UCSD-AML1 (cell line): Measurements from ENCODE around the gene GNAI1.

Experiments used
- DNase-seq: peaks from one replicate; lab custom pipeline; 2025; ENCODE audit not compliant: unreplicated experiment; lab: John Stamatoyannopoulos, UW

GNAI1 gene

DNA sequence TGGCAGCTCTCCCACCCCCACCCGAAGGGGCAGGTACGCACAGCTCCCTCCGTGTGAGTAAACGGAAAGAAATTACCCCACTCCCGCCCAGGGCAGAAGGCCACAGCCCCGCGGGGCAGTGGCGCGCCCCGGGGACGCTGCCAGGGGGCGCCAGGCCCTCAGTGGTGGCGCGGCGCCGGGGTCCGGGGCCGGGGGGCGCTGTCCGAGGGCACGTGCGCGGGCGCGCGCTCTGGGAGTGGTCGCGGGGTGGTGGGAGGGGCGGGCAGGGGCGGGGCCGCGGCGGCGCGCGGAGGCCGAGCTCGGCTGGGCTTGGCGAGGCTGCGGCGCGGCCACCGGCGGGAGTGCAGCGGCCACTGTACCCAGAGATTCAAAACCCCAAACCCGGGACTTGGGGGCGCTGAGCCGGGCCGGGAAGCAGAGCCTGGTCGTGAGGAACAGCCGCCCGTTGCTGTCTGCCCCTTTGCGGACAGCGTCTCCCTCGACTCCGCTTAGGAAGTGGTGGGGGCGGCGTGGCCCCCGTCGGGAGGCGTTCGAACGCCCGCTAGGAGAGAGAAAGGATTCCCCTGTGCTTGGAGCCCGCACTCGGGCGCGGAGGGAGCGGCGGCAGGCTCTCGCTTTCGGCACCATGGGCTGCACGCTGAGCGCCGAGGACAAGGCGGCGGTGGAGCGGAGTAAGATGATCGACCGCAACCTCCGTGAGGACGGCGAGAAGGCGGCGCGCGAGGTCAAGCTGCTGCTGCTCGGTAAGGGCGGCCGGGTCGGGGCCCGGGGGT lies at the start of gene GNAI1:
TSS of gene GNAI1 (plus strand) at position 296 of the 773 bp plus-strand sequence. CDS start at position 626, 330 bp downstream.
- DNase-seq = peak; percentile 79

DNA sequence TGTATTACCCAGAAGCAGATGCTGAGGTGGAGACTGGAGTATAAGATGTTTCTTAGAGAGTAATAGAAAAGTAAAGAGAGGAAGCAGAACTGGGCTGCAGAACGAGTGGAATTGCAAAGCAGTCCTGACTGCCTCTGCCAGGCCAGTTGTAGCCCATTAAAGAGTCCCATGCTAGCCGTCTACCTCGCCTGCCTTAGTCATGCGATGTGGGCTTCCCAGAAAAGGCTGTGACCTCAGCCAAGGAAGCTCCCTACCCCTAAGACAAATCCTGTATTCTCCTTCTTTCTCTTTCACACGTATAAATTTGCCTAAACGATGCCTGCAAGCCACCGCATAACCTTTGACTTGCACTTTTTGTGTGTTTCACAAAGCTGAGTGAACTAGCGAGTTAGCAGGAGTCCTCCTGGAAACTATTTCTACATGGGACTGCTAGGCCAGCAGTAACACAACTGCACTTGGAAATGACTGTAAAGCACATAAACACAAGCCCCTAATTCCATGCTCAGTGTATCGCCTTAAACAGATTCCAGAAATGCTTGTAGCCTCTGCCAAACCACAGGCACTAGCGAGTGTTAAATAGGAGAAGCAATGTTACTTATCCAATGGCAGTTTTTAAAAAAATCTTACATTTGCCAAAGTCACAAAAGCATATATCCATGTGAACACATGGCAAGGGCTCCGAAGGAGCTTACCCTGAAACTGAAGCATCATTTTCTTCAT lies 47.4 kb upstream of the GNAI1 start:
- DNase-seq = no peak

DNA sequence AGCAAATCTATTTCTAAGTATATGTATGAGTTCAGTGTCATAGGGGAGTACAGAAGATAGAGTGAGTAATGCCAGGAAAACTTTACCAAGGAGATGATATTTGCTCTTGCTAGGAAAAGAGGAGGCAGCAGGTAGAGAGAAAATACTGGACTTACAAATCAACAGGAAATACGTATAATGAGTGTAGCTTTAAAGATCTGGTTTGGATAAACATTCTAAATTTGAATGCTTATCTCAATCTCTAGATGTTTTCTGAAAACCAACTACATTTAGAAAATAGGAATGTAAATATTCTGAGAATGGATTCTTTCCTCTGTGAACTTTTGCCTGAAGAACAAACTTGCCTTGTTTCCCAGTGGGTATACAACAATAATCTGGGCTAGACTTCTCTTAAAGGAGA lies 46.9 kb upstream of the GNAI1 start:
- DNase-seq = no peak

DNA sequence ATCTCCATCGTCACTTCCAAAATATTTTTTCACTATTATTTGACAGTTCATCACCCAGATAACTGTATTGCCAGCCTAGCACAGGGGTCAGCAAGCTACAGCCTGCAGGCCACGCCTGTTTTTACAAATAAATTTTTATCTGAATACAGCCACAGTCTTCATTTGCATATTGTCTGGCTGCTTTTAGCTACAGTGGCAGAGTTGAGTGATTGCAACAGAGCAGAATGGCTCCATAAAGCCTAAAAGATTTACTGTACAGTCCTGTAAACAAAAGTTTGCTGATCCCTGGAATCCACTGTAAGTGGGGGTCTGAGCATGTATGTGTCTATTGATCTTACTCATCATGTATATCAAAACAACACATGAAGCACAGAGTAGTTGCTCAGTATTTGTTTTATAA lies 45.9 kb upstream of the GNAI1 start:
- DNase-seq = no peak

DNA sequence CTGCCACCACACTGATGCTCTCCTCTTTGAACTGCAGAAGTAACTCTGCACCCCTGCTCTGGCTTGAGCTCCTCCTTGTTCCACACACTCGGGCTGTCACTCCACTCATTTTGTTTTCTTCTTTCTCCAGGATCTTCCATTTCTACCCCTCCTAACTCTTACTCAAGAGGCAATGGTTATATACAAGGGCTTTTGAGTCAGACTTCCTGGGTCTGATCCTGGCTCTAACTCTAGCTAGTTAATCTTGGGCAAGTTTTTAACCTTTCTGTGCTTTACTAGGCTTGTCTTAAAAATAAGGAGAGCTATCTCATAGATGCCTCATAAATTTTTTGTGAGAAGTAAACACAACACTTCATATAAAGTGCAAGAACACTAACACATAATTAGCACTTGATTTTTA lies 45.3 kb upstream of the GNAI1 start:
- DNase-seq = no peak

DNA sequence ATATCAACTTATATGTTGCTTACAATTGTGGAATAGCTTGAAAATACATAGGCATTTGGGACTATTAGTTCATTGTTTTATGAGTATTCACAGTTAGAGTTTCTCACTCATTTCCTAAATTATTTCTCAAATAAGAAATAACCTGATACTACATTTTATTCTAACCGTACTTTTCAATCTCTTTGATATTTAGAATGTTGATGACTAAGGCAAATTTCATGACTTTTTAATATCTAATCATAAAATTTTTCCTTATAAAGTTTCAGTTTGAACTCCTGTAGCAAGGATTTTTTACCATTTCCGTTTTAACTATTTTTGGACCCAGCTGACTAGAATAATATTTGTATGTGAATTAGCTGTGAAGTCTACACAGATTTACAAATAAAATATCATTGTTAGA lies 41.3 kb upstream of the GNAI1 start:
- DNase-seq = no peak

DNA sequence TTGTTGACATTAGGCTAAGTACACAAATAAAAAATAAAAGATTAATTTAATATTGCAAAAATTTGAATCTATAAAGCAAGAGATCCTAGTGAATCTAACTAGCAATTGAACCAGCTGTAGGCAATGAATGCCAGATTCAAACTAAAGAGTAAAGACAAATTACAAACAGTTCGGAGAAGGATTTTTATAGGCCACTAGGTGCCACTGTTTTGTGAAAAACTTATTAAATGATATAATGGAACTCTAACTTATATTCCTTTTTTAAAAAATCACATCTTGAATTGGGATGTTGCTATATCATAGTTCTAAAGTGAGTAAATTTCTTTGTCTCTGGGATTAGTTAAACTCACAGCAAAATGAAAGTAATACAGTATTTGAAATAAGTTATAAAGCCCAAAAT lies 39.1 kb upstream of the GNAI1 start:
- no peak for DNase-seq

DNA sequence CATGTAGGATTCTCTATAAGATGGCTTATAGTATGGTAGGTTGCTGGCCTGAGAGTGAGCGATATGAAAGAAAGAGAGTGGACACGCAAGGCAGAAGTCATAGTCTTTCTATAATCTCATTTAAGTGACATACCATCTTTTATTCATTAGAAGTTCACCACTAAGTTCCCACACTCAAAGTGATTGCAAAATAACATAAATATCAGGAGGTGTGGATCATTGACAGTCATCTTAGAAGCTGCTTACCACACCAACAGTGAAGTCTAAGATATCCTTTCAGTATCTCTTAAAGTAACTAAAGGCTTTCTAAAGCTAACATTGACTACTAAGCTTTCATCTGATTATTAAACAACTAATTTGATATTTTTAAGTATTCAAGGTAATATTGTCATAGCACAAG lies 36.9 kb upstream of the GNAI1 start:
- DNase-seq = no peak

DNA sequence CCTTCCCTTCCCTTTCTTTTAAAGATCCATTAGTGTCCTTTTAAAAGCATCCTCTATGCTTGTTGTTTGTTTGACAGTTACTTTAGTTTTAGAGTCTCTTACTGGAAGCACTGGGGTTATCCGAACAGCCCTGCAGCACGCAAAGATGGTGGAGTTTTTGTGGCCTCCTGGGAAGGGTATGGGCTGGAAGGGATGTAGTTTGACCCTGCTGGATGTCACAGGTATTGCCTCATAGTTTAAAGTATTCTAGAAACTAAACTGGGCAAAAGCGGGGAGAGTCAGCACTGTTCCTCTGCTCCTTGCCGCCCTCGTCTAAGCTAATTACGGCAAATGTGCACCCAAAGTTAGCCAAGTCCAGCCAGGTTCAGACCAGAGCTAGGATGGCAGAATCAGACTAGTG lies 35.8 kb upstream of the GNAI1 start:
- no peak for DNase-seq

DNA sequence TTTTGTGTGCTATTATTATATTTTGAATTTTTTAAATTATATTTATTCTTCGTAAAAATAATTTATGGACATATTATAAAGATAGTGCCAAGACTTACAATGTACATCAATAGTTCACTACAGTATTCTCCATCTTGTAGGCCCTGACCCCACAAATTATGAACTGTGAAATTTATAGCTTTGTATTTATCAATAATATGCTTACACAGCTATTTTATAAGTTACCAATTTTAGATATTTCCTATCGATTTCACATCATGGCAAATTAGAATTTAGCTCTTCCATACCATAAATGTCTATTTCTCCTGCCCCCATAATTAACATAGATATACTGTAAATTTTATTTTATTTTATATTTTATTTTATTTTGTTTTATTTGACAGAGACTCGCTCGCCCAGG lies 34.4 kb upstream of the GNAI1 start:
- DNase-seq = no peak

DNA sequence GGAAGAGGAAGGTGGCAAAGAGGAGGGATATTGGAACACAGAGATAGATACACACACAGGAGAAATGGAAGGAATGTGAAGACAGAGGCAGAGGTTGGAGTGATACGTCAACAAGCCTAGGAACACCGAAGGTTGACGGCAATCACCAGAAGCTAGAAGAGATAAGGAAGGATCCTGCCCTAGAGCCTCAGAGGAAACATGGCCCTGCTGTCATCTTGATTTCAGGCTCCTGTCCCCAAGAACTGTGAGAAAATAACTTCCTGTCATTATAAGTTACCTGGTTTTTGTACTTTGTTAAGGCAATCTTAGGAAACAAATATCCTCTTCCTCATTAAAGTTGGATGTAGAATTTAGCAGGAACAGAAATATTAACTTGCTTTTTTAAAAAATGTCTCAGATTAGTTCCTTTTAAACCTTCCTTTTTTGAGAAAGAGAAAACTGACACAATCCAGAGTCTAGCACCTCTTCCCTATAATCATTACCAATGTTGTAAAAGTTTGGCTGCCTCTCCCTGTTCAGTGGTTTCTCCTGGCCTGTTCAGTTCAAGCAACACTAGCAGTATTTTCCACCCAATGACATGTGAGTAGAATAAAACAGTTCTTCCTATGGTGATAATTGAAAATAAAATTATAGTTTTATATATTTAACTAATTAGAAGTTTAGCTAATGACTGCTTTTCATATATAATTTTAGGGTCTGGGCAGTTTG lies 28.8 kb upstream of the GNAI1 start:
- peak; percentile 22 for DNase-seq

DNA sequence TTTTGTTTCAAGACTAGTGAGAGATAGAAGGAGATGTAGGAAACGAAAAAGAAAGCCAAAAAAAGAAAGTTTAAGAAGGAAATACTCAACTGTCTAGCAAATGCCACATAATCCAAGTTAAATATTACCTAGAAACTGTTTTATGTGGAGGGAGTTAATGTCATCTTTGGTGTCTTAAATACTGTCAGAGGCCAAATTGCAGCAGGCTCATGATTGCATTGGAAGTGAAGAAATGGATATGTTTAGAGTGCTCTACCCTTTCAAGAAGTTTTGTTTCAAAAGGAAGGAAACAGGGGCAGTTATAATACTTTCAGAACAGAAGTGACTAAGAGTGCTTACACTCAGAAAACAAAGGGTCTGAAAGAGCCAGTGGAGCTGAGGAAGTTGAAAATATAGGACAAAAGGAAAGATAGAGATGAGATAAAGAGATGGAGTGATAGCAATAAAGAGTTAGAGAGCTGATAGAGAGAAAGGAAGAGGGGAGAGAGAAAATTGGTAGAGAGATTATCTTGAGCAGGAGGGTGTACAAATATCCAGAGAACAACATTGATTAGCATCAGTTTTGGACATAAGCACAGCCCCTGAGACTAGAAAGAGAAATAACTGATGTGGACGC lies 28.0 kb upstream of the GNAI1 start:
- DNase-seq = no peak

DNA sequence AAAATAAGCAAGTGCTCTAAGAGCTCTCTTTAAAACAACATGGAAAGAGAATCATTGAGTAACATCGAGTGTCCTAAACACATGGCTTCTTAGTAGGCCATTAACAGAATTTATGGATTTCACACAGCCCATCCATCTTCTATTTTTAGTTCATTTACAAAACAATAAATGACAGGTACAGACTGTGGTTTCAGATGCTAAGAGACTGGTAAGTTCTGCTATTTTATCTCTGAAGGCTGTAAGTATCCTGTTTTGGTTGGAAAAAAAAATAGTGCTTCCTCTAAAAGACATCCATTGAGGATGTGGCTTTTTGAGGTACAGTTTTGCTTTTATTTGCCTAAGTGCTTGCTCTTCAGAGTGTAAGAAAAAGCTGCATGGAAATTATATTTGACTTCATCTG lies 27.4 kb upstream of the GNAI1 start:
- peak; percentile 5 for DNase-seq

DNA sequence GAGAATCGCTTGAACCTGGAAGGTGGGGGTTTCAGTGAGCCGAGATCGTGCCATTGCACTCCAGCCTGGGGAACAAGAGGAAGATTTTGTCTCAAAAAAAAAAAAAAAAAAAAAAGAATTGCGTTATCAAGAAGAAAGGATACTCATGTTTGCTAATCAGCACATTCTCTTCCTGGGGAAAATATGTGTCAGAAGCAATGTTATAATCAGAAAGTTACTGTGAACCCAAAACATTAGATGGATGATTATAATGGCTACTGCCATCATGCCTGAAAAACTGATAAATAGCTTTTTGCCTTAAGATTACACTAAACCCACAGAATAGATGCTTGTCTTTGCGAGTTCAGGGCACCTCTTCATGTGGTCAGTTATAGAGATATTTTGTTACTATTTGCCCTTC lies 24.3 kb upstream of the GNAI1 start:
- no peak for DNase-seq

DNA sequence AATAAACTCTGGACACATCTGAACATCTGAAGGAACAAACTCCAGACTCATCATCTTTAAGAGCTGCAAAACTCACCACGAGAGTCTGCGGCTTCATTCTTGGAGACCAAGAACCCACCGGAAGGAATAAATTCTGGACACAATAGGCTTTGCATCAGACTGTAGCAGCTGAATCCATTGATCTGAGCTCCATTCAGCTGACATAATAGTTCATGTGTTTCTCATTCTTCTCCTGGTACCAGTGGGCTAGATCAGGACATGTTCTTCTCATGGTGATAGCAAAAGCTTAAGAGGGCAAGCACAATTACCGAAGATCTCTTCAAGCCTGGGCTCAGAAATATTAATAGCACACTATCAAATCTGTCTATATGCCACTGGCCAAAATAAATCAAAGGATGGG lies 20.5 kb upstream of the GNAI1 start:
- no peak for DNase-seq

DNA sequence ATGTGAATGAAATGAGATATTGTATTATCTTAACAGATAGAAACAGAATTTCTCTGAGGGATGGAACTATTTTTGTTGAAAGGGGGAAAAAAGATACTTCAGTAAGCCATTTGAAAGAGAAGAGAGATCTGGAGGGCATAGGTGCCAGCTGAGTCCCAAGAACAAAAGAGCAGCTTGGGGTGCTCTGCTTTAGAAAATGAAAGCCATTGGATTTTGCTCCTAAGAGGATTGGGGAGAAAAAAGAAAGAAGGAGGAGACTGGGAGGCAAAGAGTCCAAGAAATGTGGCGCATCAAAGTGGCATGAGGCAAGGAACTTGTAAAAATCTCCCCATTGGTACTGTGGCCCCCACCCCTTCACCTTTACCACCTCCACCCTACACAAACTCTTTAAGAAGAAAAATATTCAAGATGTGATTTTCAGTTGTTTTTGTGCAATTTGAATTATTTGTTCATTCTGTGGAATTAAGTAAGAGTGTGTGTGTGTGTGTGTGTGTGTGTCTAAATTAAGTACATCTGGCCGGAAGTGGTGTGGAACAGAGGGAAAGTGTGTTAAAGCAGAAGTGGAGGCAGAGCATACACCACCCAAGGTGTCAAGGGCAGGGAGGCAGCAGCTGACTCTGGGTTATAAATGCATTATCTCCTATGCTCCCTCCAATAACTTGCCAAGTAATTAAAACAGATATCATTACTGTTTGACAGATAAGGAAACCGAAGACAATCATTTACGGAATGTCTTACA lies 9.9 kb upstream of the GNAI1 start:
- peak; percentile 5 for DNase-seq

DNA sequence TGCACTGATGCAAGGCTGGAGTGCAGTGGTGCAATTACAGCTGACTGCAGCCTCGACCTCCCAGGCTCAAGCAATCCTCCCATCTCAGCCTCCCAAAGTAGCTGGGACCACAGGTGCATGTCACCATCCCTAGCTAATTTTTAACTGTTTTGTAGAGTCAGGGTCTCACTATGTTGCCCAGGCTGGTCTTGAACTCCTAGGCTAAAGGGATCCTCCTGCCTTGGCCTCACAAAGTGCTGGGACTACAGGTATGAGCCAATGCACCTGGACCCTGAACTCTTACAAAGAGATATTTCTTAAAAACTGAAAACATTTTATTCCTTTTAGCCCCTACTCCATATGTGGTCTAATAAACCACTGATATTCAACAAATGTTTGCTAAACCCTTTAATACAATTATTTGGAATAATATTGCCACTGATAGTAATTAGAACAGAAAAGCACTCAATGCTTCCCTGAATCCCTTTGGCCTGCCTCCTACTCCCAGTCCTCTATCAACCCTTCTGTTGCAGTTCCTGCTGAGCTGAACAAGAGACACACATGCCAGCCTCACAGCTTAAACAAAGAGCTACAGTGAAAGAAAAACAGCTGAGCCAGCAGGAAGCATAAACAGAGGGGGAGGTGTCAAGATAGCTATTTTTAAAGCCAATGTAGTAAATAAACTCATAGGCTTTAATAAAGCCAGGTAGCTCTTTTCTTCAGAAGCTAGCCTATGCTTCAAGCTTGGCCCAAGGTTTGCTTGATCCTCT lies 7.0 kb upstream of the GNAI1 start:
- DNase-seq = peak; percentile 7

DNA sequence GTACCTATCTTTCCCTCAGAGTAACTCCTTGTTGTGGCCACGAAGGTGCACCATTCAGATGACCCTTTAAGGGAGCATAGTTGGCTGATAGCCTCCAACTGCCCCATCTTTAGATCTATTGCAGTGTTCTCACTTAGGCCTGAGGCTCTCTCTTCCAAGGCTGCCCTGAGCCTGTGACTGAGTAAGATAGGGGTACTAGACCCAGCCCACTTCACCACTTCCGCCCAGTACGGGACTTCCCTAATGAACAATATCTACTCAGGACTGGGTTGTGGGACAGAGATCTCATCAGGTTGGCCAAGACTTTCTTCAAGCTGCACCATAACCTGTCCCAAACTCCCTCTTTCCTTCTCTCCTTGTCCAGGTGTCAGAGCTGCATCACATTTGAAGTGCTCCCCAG lies 5.7 kb upstream of the GNAI1 start:
- peak; percentile 57 for DNase-seq

DNA sequence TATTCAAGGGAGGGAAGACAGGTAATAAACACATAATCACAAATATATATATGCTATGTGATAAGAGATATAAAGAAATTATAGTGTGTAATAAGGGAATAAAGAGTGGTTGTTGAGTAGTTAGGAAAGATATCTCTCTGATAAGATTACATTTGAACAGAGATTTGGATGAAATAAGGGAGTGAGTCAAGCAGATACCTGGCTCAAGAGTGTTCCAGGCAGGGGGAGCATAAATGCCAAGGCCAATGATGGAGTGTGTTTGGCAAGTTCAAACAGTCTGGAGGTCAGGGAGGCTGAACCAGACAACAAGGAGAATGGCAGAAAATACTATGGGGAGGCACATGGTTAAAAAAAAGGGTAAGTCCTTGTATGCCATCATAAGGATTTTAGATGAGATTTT lies 4.8 kb upstream of the GNAI1 start:
- DNase-seq = no peak
